ENCODE measurements around the gene KCNJ18.

GRCh38 chr17:21680366-21680765 lies 12.0 kb upstream of the KCNJ18 start:
- TF ChIP-seq POLR2A (IDR thresholded peaks at IDR 0.05; ENCODE audit: low read length) (no peak), GATA1 (IDR thresholded peaks at IDR 0.05; ENCODE audit: low read depth, low read length) (no peak)
